ENCODE results near the gene DLGAP4.
"Not testable (repeated sequence)": the region's sequence is repeated elsewhere in the genome, so short reads cannot be mapped to it uniquely, and the experiment has no call there.

DLGAP4 gene

GRCh38 chr20:36355469-36356171 is 49.5 kb downstream of the DLGAP4 start:
- DNase-seq, result no peak

- DNase-seq, result no peak
Observed at GRCh38 chr20:36359668-36360406, 53.7 kb downstream of the DLGAP4 start.

- DNase-seq, result no peak
Observed at GRCh38 chr20:36360429-36360828, 54.3 kb downstream of the DLGAP4 start.

- no peak for DNase-seq
Observed at GRCh38 chr20:36361406-36361805, 55.3 kb downstream of the DLGAP4 start.

GRCh38 chr20:36362261-36362660 is 56.1 kb downstream of the DLGAP4 start:
- DNase-seq, result no peak

- no peak for DNase-seq
Observed at GRCh38 chr20:36362978-36363713, 57.0 kb downstream of the DLGAP4 start.

GRCh38 chr20:36364506-36364905 is 58.4 kb downstream of the DLGAP4 start:
- DNase-seq, result no peak

GRCh38 chr20:36366623-36367369 is 60.7 kb downstream of the DLGAP4 start:
- no peak for DNase-seq

GRCh38 chr20:36367370-36367745 is 61.2 kb downstream of the DLGAP4 start:
- no peak for DNase-seq

GRCh38 chr20:36367907-36368799 is 62.0 kb downstream of the DLGAP4 start:
- DNase-seq, result no peak

- no peak for DNase-seq
Observed at GRCh38 chr20:36368869-36369268, 62.7 kb downstream of the DLGAP4 start.

- DNase-seq, result no peak
Observed at GRCh38 chr20:36369739-36370138, 63.6 kb downstream of the DLGAP4 start.

GRCh38 chr20:36370991-36371790 is 65.1 kb downstream of the DLGAP4 start:
- no peak for DNase-seq

GRCh38 chr20:36372666-36373065 is 66.5 kb downstream of the DLGAP4 start:
- no peak for DNase-seq

GRCh38 chr20:36373089-36373488 is 67.0 kb downstream of the DLGAP4 start:
- DNase-seq, result no peak

- DNase-seq, result no peak
Observed at GRCh38 chr20:36374995-36375394, 68.9 kb downstream of the DLGAP4 start.

- no peak for DNase-seq
Observed at GRCh38 chr20:36377348-36378326, 71.5 kb downstream of the DLGAP4 start.

GRCh38 chr20:36378686-36379085 is 72.5 kb downstream of the DLGAP4 start:
- no peak for DNase-seq

- not testable (repeated sequence) for DNase-seq
Observed at GRCh38 chr20:36379914-36380313, 73.8 kb downstream of the DLGAP4 start.
